GM21367 (cell line): ENCODE results near the gene RAB23.
A peak's percentile ranks its signal among the peaks of the same experiment; 100 is the strongest.

Source experiments
- ATAC-seq: cut with Tn5 transposase; IDR thresholded peaks from one replicate; pipeline ENCODE4 v1.9.1; 2021; ENCODE audit not compliant: unreplicated experiment

Gene RAB23

GRCh38 chr6:57221936-57222742 lies at the start of gene RAB23:
Gene RAB23, minus strand, starts transcription at chr6:57222307. Its CDS starts 11,927 bp downstream, at chr6:57210380.
- peak; percentile 70 for ATAC-seq

- ATAC-seq = no peak
Measured at GRCh38 chr6:57268294-57268640, 46.2 kb upstream of the RAB23 start.

GRCh38 chr6:57267586-57268293 lies 45.6 kb upstream of the RAB23 start:
- ATAC-seq = no peak

DNA sequence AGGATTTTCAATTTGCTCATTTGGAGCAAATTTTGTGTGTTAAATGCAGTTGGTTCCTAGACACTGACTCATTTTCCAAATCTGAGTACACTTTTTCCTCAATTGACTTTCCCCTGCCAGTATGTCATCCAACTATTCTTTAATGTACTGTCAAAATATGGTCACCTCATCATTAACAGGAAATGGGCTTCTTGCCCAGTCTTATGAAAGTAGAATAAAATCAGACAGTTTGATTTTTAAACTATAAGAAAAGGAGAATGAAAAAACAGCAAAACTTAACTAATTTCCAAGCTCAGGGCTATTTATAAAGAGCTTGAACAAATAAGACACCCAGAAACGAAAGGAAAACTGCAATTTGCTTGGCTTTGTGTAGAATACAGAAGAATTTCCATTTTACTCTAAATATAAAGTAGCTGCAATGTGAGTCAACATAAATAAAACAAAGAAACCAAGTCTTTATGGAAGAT lies 43.7 kb upstream of the RAB23 start:
- ATAC-seq = no peak

DNA sequence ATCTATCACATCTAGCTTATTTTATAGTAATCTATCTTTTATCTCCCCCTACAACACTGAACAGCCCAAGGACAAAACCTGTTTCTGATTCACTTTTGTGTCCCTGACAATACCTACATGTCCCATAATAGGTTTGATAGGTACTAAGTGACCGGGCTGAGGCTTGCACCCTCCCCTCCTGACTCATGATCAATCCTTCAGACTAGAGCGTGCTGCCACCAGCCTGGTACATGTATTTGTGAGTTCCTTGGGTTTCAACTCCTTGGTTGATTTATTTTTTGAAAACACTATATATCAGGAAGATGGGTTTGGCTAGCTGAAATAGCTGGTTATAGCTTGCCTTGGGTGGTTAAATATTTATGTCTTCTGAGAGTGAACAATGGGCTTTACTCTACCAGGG lies 41.6 kb upstream of the RAB23 start:
- ATAC-seq = no peak

GRCh38 chr6:57262901-57263694 lies 41.0 kb upstream of the RAB23 start:
- ATAC-seq = no peak

DNA sequence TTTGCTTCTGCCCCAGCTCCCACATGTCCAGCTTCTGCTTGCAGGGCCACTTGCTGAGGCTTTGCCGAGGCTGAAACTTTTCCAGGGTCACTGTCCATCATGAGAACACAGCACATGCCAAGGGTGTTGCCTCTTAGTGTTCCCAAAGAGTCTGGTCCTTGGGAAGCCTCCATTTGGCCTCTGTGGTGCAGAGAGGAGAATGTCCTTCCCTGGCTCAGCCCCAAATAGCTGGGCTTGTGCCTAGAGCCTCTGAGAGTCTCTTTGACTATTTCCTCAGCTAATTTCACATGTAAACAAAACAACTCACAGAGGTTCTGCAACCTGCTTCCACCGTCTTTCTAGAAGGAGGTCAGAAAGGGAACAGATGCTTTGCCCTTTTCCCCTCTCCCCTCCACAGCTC lies 40.4 kb upstream of the RAB23 start:
- no peak for ATAC-seq

- ATAC-seq = no peak
Measured at GRCh38 chr6:57261926-57262325, 39.8 kb upstream of the RAB23 start.

DNA sequence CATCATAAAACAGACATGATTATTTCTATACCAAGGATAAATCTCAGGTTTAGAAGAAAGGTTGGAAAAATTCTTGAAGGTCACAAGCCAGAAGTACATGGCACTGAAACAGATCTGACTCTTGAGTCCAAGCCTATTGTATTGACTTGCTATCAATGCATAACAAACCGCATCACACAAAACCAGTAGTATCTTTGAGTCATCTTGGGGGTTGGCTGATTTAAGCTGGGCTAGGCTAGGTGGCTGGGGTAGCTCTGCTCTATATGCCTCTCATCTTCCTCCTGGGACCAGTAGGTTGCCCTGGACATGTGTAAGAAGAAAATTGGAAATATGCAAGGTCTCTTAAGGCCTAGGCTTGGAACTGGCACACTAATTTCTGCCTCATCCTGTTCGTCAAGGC lies 37.0 kb upstream of the RAB23 start:
- ATAC-seq = no peak

DNA sequence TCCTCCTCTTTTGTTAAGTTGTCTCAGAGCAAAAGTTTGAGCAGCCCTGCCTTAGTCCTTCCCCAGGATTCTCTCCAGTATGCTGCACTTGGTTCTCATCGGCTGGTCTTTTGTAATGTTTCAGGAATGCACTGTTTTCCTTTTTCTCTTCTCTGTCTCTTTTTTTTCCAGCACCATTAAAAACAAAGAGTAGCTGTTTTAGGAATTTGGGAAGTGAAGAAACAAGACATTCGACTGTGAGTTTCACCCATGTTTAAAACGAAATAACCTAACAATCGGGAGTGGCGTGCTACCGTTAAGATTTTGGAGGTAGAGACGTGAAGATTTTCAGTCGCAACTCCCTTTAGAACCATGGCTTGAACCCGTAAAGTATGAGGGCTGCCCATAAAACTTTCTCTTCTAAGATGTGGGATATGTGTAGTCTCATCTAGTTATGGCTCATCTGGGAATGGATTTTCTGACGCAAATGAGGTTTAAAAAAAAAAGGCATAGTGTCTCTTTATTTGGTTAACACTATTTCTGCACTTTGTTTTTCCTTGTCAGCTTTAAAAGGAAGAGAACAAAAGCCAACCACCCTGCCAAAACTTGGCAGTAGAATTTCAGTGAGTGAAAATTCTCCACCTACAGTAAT lies 35.9 kb upstream of the RAB23 start:
- ATAC-seq = no peak

GRCh38 chr6:57256541-57256940 lies 34.4 kb upstream of the RAB23 start:
- no peak for ATAC-seq

GRCh38 chr6:57255451-57256169 lies 33.5 kb upstream of the RAB23 start:
- no peak for ATAC-seq

GRCh38 chr6:57254055-57254717 lies 32.1 kb upstream of the RAB23 start:
- ATAC-seq = no peak

DNA sequence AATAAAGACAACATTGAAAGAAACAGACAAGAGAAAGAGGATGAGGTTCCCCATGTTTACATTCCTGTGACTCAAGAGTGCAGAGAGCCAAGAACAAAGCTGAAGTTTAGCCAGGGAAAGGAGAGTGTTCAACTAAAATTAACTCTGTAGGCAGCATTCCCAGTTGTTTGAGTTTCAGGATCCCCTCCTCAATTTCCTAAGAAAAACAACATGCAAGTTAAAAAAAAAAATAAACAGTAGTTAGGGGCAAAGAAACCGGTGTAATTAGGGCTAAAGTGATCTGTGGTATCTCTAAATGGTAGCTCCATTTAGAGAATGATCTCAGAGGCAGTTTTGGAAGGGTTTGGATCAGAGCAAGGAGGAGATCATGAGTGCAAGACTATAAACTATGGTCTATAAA lies 30.9 kb upstream of the RAB23 start:
- no peak for ATAC-seq

- ATAC-seq = no peak
Measured at GRCh38 chr6:57252137-57252536, 30.0 kb upstream of the RAB23 start.

- ATAC-seq = no peak
Measured at GRCh38 chr6:57250348-57250747, 28.2 kb upstream of the RAB23 start.

GRCh38 chr6:57248311-57248895 lies 26.3 kb upstream of the RAB23 start:
- ATAC-seq = no peak

DNA sequence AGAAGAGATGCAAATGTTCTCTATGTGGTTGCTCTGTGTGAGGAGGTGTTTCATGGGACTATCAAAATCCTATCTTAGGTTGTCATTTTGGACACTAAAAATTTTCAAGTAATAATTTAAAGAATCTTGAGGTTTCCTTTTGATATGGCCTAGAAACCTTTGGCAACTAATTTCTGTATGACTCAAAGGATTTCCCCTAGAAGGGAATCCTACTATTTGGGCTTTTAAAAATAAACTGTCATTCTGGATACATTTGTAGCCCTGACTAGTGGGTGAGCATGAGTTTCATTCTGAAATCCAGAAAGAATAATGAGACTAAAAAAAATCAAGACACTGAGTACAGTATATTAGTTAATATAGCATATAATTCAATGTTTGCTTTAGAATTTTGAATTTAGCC lies 25.5 kb upstream of the RAB23 start:
- ATAC-seq = no peak

- ATAC-seq = no peak
Measured at GRCh38 chr6:57246307-57246706, 24.2 kb upstream of the RAB23 start.

- ATAC-seq = no peak
Measured at GRCh38 chr6:57243954-57244353, 21.8 kb upstream of the RAB23 start.
